WTC11 (cell line): ENCODE measurements around the gene C5orf15. TPM values are rescaled to one million over a fixed set of nuclear protein-coding genes. Genes with fewer than 3 reads are reported as not detected.

Experiments used
- ATAC-seq: fragments of 200-7000 bp; cut with Tn5 transposase; 2 replicates; pipeline ENCODE4 v1.10.0; 2021; ENCODE audit warnings: mild to moderate bottlenecking, moderate library complexity
- CTCF ChIA-PET: fragments of 300-600 bp; sonication (Branson Sonifier 250); formaldehyde crosslinking; loops from one replicate; lab custom pipeline; 2021; ENCODE audit warnings: antibody characterized with exemption; lab: Charles Lee
- POLR2A ChIA-PET: fragments of 350-600 bp; sonication (Branson Sonifier 250); formaldehyde crosslinking; loops from one replicate; lab custom pipeline; 2021; ENCODE audit warnings: antibody characterized with exemption; lab: Charles Lee
- DNase-seq: peaks from one replicate; pipeline ENCODE4 v3.0.0; 2021; ENCODE audit warnings: low spot score
- H3K27ac Mint-ChIP-seq: 2 replicates; pipeline ENCODE4 v1.8.0; 2021; ENCODE audit warnings: mixed read lengths
- H3K27me3 Mint-ChIP-seq: 2 replicates; pipeline ENCODE4 v1.8.0; 2021; ENCODE audit warnings: low read depth, mild to moderate bottlenecking, moderate library complexity, mixed read lengths
- H3K36me3 Mint-ChIP-seq: 2 replicates; pipeline ENCODE4 v1.8.0; 2021; ENCODE audit warnings: mixed read lengths
- H3K4me1 Mint-ChIP-seq: 2 replicates; pipeline ENCODE4 v1.8.0; 2022; ENCODE audit warnings: mixed read lengths
- H3K4me3 Mint-ChIP-seq: 2 replicates; pipeline ENCODE4 v1.8.0; 2021; ENCODE audit warnings: mild to moderate bottlenecking, moderate library complexity, mixed read lengths
- H3K9me3 Mint-ChIP-seq: 2 replicates; pipeline ENCODE4 v1.8.0; 2021; ENCODE audit warnings: mixed read lengths
- AFF4 ChIP-seq: sonication (generic); formaldehyde crosslinking; IDR thresholded peaks from 2 replicates; pipeline ENCODE4 v1.8.1; 2023; ENCODE audit warnings: mild to moderate bottlenecking, missing genetic modification reagents, borderline replicate concordance
- CREM ChIP-seq: sonication (generic); formaldehyde crosslinking; IDR thresholded peaks from 2 replicates; pipeline ENCODE4 v1.8.1; 2022; ENCODE audit warnings: mild to moderate bottlenecking, missing genetic modification reagents, moderate library complexity
- E2F5 ChIP-seq: sonication (generic); formaldehyde crosslinking; IDR thresholded peaks from 2 replicates; pipeline ENCODE4 v1.8.1; 2022; ENCODE audit warnings: mild to moderate bottlenecking, moderate library complexity, missing genetic modification reagents
- ELF4 ChIP-seq: sonication (generic); formaldehyde crosslinking; IDR thresholded peaks from 2 replicates; pipeline ENCODE4 v1.8.1; 2022; ENCODE audit warnings: low read depth, mild to moderate bottlenecking, moderate library complexity, missing genetic modification reagents
- FOXJ3 ChIP-seq: sonication (generic); formaldehyde crosslinking; IDR thresholded peaks from 2 replicates; pipeline ENCODE4 v1.9.0; 2021; ENCODE audit warnings: missing genetic modification reagents, mild to moderate bottlenecking, borderline replicate concordance
- FOXP1 ChIP-seq: sonication (generic); formaldehyde crosslinking; IDR thresholded peaks from 2 replicates; pipeline ENCODE4 v1.8.0; 2022; ENCODE audit warnings: missing genetic modification reagents, mild to moderate bottlenecking, moderate library complexity, borderline replicate concordance
- FOXP4 ChIP-seq: sonication (generic); formaldehyde crosslinking; IDR thresholded peaks from 2 replicates; pipeline ENCODE4 v1.8.0; 2022; ENCODE audit warnings: mild to moderate bottlenecking, missing genetic modification reagents
- GABPB1 ChIP-seq: sonication (generic); formaldehyde crosslinking; IDR thresholded peaks from 2 replicates; pipeline ENCODE4 v1.8.1; 2023; ENCODE audit warnings: mild to moderate bottlenecking, missing genetic modification reagents
- HMGA2 ChIP-seq: fragments of 250-450 bp; sonication (Bioruptor Pico); IDR thresholded peaks from 2 replicates; pipeline ENCODE4 v1.4.0; 2021; ENCODE audit warnings: mild to moderate bottlenecking, moderate library complexity
- IRF1 ChIP-seq: sonication (generic); formaldehyde crosslinking; IDR thresholded peaks from 2 replicates; pipeline ENCODE4 v1.8.0; 2023; ENCODE audit warnings: missing genetic modification reagents
- JUN ChIP-seq: sonication (generic); formaldehyde crosslinking; IDR thresholded peaks from 2 replicates; pipeline ENCODE4 v1.8.0; 2023; ENCODE audit warnings: mild to moderate bottlenecking, missing genetic modification reagents
- KAT7 ChIP-seq: sonication (generic); formaldehyde crosslinking; IDR thresholded peaks from 2 replicates; pipeline ENCODE4 v1.8.1; 2023; ENCODE audit warnings: missing genetic modification reagents, mild to moderate bottlenecking, borderline replicate concordance
- MAX ChIP-seq: sonication (generic); formaldehyde crosslinking; IDR thresholded peaks from 2 replicates; pipeline ENCODE4 v1.8.0; 2022; ENCODE audit warnings: mild to moderate bottlenecking, missing genetic modification reagents
- MXD4 ChIP-seq: fragments of 250-450 bp; sonication (Bioruptor Pico); IDR thresholded peaks from 2 replicates; pipeline ENCODE4 v1.8.0; 2021; ENCODE audit warnings: mild to moderate bottlenecking, moderate library complexity, borderline replicate concordance
- NR1H2 ChIP-seq: sonication (generic); formaldehyde crosslinking; IDR thresholded peaks from 2 replicates; pipeline ENCODE4 v1.9.0; 2021; ENCODE audit warnings: mild to moderate bottlenecking, moderate library complexity, missing genetic modification reagents
- NR2C2 ChIP-seq: sonication (generic); formaldehyde crosslinking; IDR thresholded peaks from 2 replicates; pipeline ENCODE4 v1.8.0; 2022; ENCODE audit warnings: mild to moderate bottlenecking, missing genetic modification reagents
- RELA ChIP-seq: sonication (generic); formaldehyde crosslinking; IDR thresholded peaks from 2 replicates; pipeline ENCODE4 v1.8.1; 2022; ENCODE audit warnings: missing genetic modification reagents, mild to moderate bottlenecking, borderline replicate concordance
- SOX15 ChIP-seq: fragments of 250-450 bp; sonication (Bioruptor Pico); IDR thresholded peaks from 2 replicates; pipeline ENCODE4 v1.9.0; 2021; ENCODE audit warnings: mild to moderate bottlenecking
- SP1 ChIP-seq: sonication (generic); formaldehyde crosslinking; conservative IDR thresholded peaks from 2 replicates; pipeline ENCODE4 v1.8.1; 2022; ENCODE audit warnings: missing genetic modification reagents
- USF2 ChIP-seq: sonication (generic); formaldehyde crosslinking; IDR thresholded peaks from 2 replicates; pipeline ENCODE4 v1.8.1; 2023; ENCODE audit warnings: mild to moderate bottlenecking, missing genetic modification reagents, moderate library complexity
- ZBTB43 ChIP-seq: sonication (generic); formaldehyde crosslinking; IDR thresholded peaks from 2 replicates; pipeline ENCODE4 v1.8.1; 2023; ENCODE audit warnings: mild to moderate bottlenecking, missing genetic modification reagents
- ZNF512 ChIP-seq: sonication (generic); formaldehyde crosslinking; IDR thresholded peaks from 2 replicates; pipeline ENCODE4 v1.8.1; 2022; ENCODE audit warnings: missing genetic modification reagents, borderline replicate concordance
- ZNF671 ChIP-seq: fragments of 250-450 bp; sonication (Bioruptor Pico); IDR thresholded peaks from 2 replicates; pipeline ENCODE4 v1.8.0; 2021; ENCODE audit warnings: mild to moderate bottlenecking
- total RNA-seq: library from RNA; stranded (reverse); gene quantifications from 3 replicates; pipeline ENCODE4 v1.2.3, GENCODE V29; 2021

The C5orf15 gene
- total RNA-seq, 1 experiment from 2014 or later: 32.7 TPM

GRCh38 chr5:134003817-134004625 is 35.6 kb upstream of the C5orf15 start:
- DNase-seq: peak; percentile 54
- Mint-ChIP-seq H3K27me3 (no peaks in the 10 kb centered on the region), H3K4me3 (peak overlapping the region; percentile 90), H3K9me3 (no peaks in the 10 kb centered on the region), H3K27ac (peak overlapping the region; percentile 84), H3K4me1 (peaks cover 60% of the 10 kb centered on the region), H3K36me3 (peaks cover 12% of the 10 kb centered on the region)
- ATAC-seq: peak; percentile 2
- CTCF ChIA-PET: interaction anchor here (1.0 to 5.4 kb wide), 4 partner anchors 22 to 136 kb away, joined by 3 to 18 read pairs (median 8); partner anchors contain the start of gene TCF7
- POLR2A ChIA-PET: interaction anchor here (1.1 to 1.4 kb wide), 2 partner anchors 7 to 34 kb away, joined by 4 to 5 read pairs; no protein-coding TSS in a partner anchor
- no peak for TF ChIP-seq NR2C2 (CRISPR knock-in tag)
- peak; percentile 26; the same call in 1 of the 2 replicates for TF ChIP-seq KAT7
- no peak for TF ChIP-seq MAX (CRISPR knock-in tag)
- TF ChIP-seq NR1H2 (CRISPR knock-in tag): no peak
- TF ChIP-seq CREM (CRISPR knock-in tag): no peak
- no peak for TF ChIP-seq HMGA2 (CRISPR knock-in tag)
- no peak for TF ChIP-seq E2F5 (CRISPR knock-in tag)
- no peak for TF ChIP-seq IRF1 (CRISPR knock-in tag)
- TF ChIP-seq SOX15 (CRISPR knock-in tag): no peak
- TF ChIP-seq ELF4: no peak
- TF ChIP-seq FOXP4 (CRISPR knock-in tag): no peak
- no peak for TF ChIP-seq GABPB1 (CRISPR knock-in tag)
- TF ChIP-seq MXD4 (CRISPR knock-in tag): no peak
- no peak for TF ChIP-seq AFF4 (CRISPR knock-in tag)
- no peak; the same call in 1 of the 2 replicates for TF ChIP-seq FOXP1 (CRISPR knock-in tag)
- no peak; the same call in 1 of the 2 replicates for TF ChIP-seq RELA (CRISPR knock-in tag)
- TF ChIP-seq ZNF671 (CRISPR knock-in tag): no peak
- TF ChIP-seq USF2 (CRISPR knock-in tag): peak; percentile 44; the same call in 1 of the 2 replicates
- TF ChIP-seq FOXJ3 (CRISPR knock-in tag): no peak
- TF ChIP-seq SP1 (CRISPR knock-in tag): no peak
- TF ChIP-seq JUN (CRISPR knock-in tag): peak; percentile 62; the same call in 1 of the 2 replicates
- TF ChIP-seq ZNF512: no peak
- no peak for TF ChIP-seq ZBTB43 (CRISPR knock-in tag)
